ENCODE measurements around the gene SBF1. TPM values are rescaled to one million over a fixed set of nuclear protein-coding genes. Genes with fewer than 3 reads are reported as not detected.

Gene SBF1, protein sequence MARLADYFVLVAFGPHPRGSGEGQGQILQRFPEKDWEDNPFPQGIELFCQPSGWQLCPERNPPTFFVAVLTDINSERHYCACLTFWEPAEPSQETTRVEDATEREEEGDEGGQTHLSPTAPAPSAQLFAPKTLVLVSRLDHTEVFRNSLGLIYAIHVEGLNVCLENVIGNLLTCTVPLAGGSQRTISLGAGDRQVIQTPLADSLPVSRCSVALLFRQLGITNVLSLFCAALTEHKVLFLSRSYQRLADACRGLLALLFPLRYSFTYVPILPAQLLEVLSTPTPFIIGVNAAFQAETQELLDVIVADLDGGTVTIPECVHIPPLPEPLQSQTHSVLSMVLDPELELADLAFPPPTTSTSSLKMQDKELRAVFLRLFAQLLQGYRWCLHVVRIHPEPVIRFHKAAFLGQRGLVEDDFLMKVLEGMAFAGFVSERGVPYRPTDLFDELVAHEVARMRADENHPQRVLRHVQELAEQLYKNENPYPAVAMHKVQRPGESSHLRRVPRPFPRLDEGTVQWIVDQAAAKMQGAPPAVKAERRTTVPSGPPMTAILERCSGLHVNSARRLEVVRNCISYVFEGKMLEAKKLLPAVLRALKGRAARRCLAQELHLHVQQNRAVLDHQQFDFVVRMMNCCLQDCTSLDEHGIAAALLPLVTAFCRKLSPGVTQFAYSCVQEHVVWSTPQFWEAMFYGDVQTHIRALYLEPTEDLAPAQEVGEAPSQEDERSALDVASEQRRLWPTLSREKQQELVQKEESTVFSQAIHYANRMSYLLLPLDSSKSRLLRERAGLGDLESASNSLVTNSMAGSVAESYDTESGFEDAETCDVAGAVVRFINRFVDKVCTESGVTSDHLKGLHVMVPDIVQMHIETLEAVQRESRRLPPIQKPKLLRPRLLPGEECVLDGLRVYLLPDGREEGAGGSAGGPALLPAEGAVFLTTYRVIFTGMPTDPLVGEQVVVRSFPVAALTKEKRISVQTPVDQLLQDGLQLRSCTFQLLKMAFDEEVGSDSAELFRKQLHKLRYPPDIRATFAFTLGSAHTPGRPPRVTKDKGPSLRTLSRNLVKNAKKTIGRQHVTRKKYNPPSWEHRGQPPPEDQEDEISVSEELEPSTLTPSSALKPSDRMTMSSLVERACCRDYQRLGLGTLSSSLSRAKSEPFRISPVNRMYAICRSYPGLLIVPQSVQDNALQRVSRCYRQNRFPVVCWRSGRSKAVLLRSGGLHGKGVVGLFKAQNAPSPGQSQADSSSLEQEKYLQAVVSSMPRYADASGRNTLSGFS (N-terminal part only)
- total RNA-seq: 83.8 and 100 TPM in 2 replicates

GRCh38 chr22:50474710-50475651, at the start of gene SBF1:
Gene SBF1 (minus strand): TSS chr22:50475035. CDS start chr22:50474840, 195 bp downstream.

DNA sequence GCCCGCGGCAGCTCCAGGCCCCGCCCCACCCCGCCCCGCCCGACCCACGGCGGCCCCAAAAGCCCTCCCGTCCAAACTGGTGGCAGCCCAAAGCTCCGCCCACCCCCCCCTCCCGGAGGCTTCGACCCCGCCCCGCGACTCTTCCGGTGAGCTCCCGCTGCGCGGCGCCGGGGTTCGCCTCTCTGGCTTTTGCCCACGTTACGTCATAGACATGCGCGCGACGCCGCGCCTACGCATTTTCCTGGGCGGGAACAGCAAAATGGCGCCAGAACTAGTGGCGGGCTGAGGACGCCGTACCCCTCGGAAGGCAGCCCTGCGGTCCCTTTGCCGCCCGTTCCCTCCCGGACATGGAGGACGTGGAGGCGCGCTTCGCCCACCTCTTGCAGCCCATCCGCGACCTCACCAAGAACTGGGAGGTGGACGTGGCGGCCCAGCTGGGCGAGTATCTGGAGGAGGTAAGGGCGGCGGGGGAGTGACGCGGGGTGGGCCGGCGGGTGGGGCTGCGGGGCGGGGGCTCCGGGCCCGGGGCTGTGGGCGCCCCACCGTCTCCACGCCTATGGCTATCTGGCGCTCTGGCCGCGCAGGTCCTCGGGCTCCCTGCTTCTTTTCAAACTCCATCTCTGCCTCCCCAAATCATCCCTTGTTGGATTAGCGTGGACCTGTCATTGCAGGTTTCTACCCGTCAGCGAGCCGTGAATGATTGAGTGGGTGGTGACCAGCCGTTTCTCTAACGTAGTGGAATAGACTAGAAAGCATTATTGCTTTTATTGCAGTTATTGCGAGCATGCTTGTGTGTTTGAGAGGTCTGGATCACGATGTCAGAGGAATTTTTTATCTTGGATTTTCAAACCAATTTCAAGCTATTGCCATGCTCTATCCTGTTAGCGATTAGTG, 33.4 kb upstream of the SBF1 start, which contains the start of gene NCAPH2:
NCAPH2 (plus strand) TSS at position 234 of the 894 bp plus-strand sequence; CDS start at position 348, 114 bp downstream.

GRCh38 chr22:50507421-50507990, 32.7 kb upstream of the SBF1 start, which contains the start of gene LMF2:
Gene LMF2 (minus strand): TSS chr22:50507702. CDS start chr22:50507675, 27 bp downstream.

DNA sequence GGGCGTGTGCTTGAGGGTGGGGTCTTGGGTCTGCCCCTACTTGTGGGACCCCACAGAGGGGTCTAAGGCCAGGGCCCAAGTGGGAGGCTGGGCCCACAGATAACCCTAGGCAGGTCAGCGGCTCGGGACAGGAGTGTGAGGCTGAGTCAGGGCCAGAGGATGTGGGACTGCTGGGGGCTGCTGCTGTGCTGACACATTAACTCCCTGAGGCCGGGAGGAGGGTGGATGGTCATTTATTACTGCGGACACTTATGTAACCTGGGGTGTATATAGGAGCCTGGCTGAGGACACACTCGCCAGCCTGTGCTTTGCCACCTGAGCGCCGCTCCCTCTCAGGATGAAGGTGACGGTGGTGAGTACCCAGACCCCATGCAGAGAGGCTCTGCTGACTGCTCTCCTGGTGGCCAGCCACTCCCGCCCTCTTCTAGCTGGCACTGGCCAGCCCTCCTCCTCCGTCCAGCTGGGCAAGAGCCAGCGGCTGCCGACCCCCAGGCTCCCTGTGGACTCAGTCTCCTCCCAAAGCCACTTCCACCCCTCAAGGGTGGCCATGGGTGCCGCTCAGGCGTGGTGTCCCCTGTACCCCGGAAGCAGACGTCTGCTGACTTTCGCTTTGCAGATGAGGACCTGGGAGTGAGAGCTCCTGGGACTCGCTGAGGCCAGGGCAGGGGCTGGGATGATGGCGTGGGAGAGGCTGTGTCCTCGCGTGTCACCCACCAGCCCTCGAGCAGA, 11.9 kb upstream of the SBF1 start, which contains the start of gene MIOX:
MIOX (plus strand) TSS at position 299 of the 729 bp plus-strand sequence; CDS start at position 338, 39 bp downstream.

DNA sequence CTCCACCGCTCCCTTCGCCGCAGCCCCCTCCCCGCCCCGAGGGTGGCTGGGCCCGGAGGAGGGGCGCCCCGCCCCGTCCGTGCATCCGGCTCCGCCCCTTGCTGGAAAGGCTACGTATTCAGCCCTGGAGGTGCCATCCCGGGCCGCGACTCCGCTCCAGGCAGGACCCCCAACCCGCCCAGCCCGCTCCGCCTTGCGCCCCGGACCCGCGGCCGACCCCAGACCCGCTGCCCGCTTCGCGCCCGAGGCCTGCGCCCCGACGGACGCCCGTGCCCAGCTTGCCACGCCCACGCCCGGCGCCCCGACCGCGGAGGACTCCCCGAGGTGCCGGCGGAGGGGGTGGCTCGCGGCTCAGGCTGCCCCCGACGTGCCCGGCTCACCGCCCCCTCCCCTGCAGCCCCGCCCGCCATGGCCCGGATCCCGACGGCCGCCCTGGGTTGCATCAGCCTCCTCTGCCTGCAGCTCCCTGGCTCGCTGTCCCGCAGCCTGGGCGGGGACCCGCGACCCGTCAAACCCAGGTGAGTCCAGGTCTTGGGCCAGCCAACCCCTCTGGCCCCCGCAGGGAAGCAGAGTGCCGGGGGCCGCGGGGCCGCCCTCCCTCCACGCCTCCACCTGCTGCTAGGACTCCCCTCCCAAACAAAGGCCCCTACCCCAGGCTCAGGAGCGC, 6.7 kb upstream of the SBF1 start, which contains the start of gene ADM2:
ADM2 (plus strand) TSS at position 104 of the 667 bp plus-strand sequence; CDS start at position 409, 305 bp downstream.

Other genes with a start within 250 kb of the SBF1 start
- gene TUBGCP6, start 230.0 kb downstream of the SBF1 start, total RNA-seq: 36.3 and 40.6 TPM in 2 replicates
- 20.8 and 24.2 TPM in 2 replicates for gene HDAC10, start 223.8 kb downstream of the SBF1 start, total RNA-seq
- gene MAPK12, start 213.4 kb downstream of the SBF1 start, total RNA-seq: 25.0 and 38.6 TPM in 2 replicates
- gene MAPK11, start 204.7 kb downstream of the SBF1 start, total RNA-seq: 6.1 and 7.6 TPM in 2 replicates
- 125 and 138 TPM in 2 replicates for gene PLXNB2, start 167.4 kb downstream of the SBF1 start, total RNA-seq
- gene DENND6B, start 148.0 kb downstream of the SBF1 start, total RNA-seq: 4.9 and 6.0 TPM in 2 replicates
- 66.5 and 71.2 TPM in 2 replicates for gene PPP6R2, start 131.7 kb downstream of the SBF1 start, total RNA-seq
- gene ADM2, start 6.5 kb upstream of the SBF1 start, total RNA-seq: 4.5 and 9.6 TPM in 2 replicates
- not detected in 2 replicates for gene MIOX, start 11.8 kb upstream of the SBF1 start, total RNA-seq
- 82.6 and 93.6 TPM in 2 replicates for gene LMF2, start 32.7 kb upstream of the SBF1 start, total RNA-seq
- gene NCAPH2, start 33.2 kb upstream of the SBF1 start, total RNA-seq: 23.3 and 24.8 TPM in 2 replicates
- 3.2 and 6.1 TPM in 2 replicates for gene SCO2, start 50.6 kb upstream of the SBF1 start, total RNA-seq
- 73.7 and 88.9 TPM in 2 replicates for gene TYMP, start 55.0 kb upstream of the SBF1 start, total RNA-seq
- gene KLHDC7B, start 70.9 kb upstream of the SBF1 start, total RNA-seq: 0.12 TPM in 1 of 2 replicates, not detected in the other
- gene SYCE3, start 87.9 kb upstream of the SBF1 start, total RNA-seq: not detected in 2 replicates
- gene CPT1B, start 103.4 kb upstream of the SBF1 start, total RNA-seq: 3.2 and 4.0 TPM in 2 replicates
- gene CHKB, start 107.8 kb upstream of the SBF1 start, total RNA-seq: 40.8 and 45.1 TPM in 2 replicates
- 1.9 and 4.6 TPM in 2 replicates for gene MAPK8IP2, start 125.8 kb upstream of the SBF1 start, total RNA-seq
- 40.8 and 47.1 TPM in 2 replicates for gene ARSA, start 153.1 kb upstream of the SBF1 start, total RNA-seq
- gene SHANK3, start 197.8 kb upstream of the SBF1 start, total RNA-seq: 0.85 and 1.9 TPM in 2 replicates

Measured in hair follicle dermal papilla cell (primary cell).